Activated CD8-positive, alpha-beta T cell treated with anti-CD3 and anti-CD28 coated beads for 36 hours (primary cell): ENCODE data around the gene SCG2. TPM values are rescaled to one million over a fixed set of nuclear protein-coding genes. Genes with fewer than 3 reads are reported as not detected.

Experiments
- ATAC-seq: fragments of 200-7000 bp; cut with Tn5 transposase; one replicate; pipeline ENCODE4 v1.10.0; 2021; ENCODE audit warnings: mild to moderate bottlenecking, moderate library complexity
- CTCF ChIA-PET: fragments of 350-600 bp; sonication (Branson Sonifier 250); formaldehyde crosslinking; loops from one replicate; lab custom pipeline; 2021; ENCODE audit warnings: antibody characterized with exemption; lab: Charles Lee
- POLR2A ChIA-PET: fragments of 350-600 bp; sonication (Branson Sonifier 250); formaldehyde crosslinking; loops from one replicate; lab custom pipeline; 2021; ENCODE audit warnings: antibody characterized with exemption; lab: Charles Lee
- DNase-seq: peaks from one replicate; pipeline ENCODE4 v3.0.0-alpha.2; 2020
- H3K27ac Mint-ChIP-seq: one replicate; pipeline ENCODE4 v1.8.0; 2021; ENCODE audit warnings: mild to moderate bottlenecking, mixed read lengths
- H3K27me3 Mint-ChIP-seq: one replicate; pipeline ENCODE4 v1.8.0; 2021; ENCODE audit warnings: mixed read lengths
- H3K36me3 Mint-ChIP-seq: one replicate; pipeline ENCODE4 v1.8.0; 2021; ENCODE audit warnings: low read depth, mixed read lengths
- H3K4me1 Mint-ChIP-seq: one replicate; pipeline ENCODE4 v1.8.0; 2021; ENCODE audit warnings: low read depth, mixed read lengths
- H3K4me3 Mint-ChIP-seq: one replicate; pipeline ENCODE4 v1.8.0; 2021; ENCODE audit warnings: mild to moderate bottlenecking, moderate library complexity, mixed read lengths
- H3K9me3 Mint-ChIP-seq: one replicate; pipeline ENCODE4 v1.8.0; 2021; ENCODE audit warnings: mixed read lengths
- intact Hi-C: fragments of 100-400 bp; cut with micrococcal nuclease; formaldehyde crosslinking; loops from one replicate; pipeline ENCODE4 v1.10.0; 2022
- total RNA-seq, 2 experiments: library from RNA; stranded (reverse); gene quantifications; one replicate each; pipeline ENCODE4 v1.2.3, GENCODE V29; 2021
- TF ChIP-seq, protein P1 (sequence below): fragments of 200-600 bp; IDR thresholded peaks from one replicate; pipeline ENCODE4 v1.8.0; 2022; ENCODE audit warnings: antibody characterized with exemption, mild to moderate bottlenecking

SCG2 gene
- total RNA-seq, 2 experiments from 2014 or later: not detected

GRCh38 chr2:223570784-223571183 is 31.4 kb downstream of the SCG2 start:
- intact Hi-C loops: no loop called here
- DNase-seq (no peak), ATAC-seq (no peak)
- Mint-ChIP-seq H3K27me3 (peaks cover 5% of the 10 kb centered on the region), H3K9me3 (no peaks in the 10 kb centered on the region), H3K27ac (no peak overlapping the region), H3K36me3 (no peaks in the 10 kb centered on the region), H3K4me1 (no peaks in the 10 kb centered on the region), H3K4me3 (no peak overlapping the region)
- ChIA-PET POLR2A (no interaction called here), CTCF (no interaction called here)
- TF ChIP-seq, protein P1, sequence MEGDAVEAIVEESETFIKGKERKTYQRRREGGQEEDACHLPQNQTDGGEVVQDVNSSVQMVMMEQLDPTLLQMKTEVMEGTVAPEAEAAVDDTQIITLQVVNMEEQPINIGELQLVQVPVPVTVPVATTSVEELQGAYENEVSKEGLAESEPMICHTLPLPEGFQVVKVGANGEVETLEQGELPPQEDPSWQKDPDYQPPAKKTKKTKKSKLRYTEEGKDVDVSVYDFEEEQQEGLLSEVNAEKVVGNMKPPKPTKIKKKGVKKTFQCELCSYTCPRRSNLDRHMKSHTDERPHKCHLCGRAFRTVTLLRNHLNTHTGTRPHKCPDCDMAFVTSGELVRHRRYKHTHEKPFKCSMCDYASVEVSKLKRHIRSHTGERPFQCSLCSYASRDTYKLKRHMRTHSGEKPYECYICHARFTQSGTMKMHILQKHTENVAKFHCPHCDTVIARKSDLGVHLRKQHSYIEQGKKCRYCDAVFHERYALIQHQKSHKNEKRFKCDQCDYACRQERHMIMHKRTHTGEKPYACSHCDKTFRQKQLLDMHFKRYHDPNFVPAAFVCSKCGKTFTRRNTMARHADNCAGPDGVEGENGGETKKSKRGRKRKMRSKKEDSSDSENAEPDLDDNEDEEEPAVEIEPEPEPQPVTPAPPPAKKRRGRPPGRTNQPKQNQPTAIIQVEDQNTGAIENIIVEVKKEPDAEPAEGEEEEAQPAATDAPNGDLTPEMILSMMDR: no peak

DNA sequence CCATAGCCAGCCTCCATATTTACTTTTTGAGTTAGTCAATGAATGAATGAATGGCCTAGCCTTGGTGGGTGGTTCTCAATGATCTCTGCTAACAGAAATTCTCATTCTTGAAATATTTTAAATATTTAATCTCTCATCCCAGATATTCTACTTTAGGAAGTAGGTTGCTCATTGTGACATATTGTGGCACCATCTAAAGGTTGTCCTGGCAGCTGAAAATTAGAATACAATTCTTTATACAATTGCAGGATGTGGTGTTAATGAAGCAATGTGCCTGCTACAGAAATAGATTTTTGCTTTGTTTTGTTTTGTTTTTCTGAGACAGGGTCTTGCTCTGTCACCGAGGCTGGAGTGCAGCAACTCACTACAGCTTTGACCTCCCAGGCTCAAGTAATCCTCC is 35.8 kb downstream of the SCG2 start:
- no peaks in the 10 kb centered on the region for H3K36me3 Mint-ChIP-seq
- no peak overlapping the region for H3K4me3 Mint-ChIP-seq
- intact Hi-C loops: no loop called here
- ChIA-PET POLR2A (no interaction called here), CTCF (no interaction called here)
- no peaks in the 10 kb centered on the region for H3K4me1 Mint-ChIP-seq
- no peak for DNase-seq
- no peak overlapping the region for H3K27ac Mint-ChIP-seq
- TF ChIP-seq, protein P1: no peak
- peaks cover 5% of the 10 kb centered on the region for H3K27me3 Mint-ChIP-seq
- no peak for ATAC-seq
- no peaks in the 10 kb centered on the region for H3K9me3 Mint-ChIP-seq

DNA sequence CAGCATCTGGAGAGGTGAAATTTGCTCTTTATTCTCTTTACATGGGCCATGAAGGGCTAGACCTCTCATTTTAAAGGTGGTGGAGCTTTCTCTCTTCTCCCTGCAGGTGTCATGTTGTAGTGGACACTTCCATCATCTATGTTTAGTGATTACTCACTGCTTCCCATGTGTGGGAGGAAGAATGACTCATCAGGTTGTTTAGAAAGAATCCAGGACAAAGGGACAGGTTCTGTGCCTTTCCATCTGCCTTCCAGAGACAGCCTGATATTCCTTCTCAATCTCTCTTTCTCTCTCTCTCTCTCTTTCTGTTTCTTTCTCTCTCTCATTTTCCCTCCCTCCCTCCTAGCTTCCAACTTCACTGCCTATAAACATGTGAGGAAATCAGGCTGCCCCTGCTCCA is 38.7 kb downstream of the SCG2 start:
- Mint-ChIP-seq H3K36me3 (no peaks in the 10 kb centered on the region), H3K9me3 (no peaks in the 10 kb centered on the region), H3K27me3 (no peaks in the 10 kb centered on the region), H3K4me3 (no peak overlapping the region), H3K4me1 (no peaks in the 10 kb centered on the region), H3K27ac (no peak overlapping the region)
- CTCF ChIA-PET: no interaction called here
- TF ChIP-seq, protein P1: no peak
- POLR2A ChIA-PET: no interaction called here
- DNase-seq (no peak), ATAC-seq (no peak)
- intact Hi-C loops: no loop called here

DNA sequence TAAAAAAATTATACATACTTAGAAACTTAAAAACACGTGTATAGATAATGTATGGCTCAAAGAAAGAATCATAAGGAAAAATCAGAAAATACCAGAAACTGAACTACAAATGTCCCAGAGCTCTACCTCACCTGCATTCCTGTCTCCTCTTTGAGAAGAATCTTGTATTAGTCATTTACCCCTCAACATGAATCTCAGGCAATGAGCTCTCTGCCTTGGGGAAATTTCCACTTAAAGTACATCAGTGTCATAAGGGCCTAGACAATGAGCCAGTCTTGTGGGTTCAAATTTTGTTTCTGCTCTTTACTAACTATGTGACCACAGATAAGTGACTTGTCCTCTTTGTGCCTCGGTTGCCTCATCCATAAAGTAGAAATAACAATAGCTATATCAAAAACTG is 40.1 kb downstream of the SCG2 start:
- no peak for DNase-seq
- Mint-ChIP-seq H3K9me3 (no peaks in the 10 kb centered on the region), H3K27ac (no peak overlapping the region), H3K27me3 (no peaks in the 10 kb centered on the region), H3K4me3 (no peak overlapping the region), H3K4me1 (no peaks in the 10 kb centered on the region), H3K36me3 (no peaks in the 10 kb centered on the region)
- ChIA-PET POLR2A (no interaction called here), CTCF (no interaction called here)
- intact Hi-C loops: no loop called here
- TF ChIP-seq, protein P1: no peak
- no peak for ATAC-seq

GRCh38 chr2:223560749-223561435 is 41.3 kb downstream of the SCG2 start:
- ChIA-PET CTCF (no interaction called here), POLR2A (no interaction called here)
- TF ChIP-seq, protein P1: no peak
- no peak for DNase-seq
- no peaks in the 10 kb centered on the region for H3K4me1 Mint-ChIP-seq
- no peaks in the 10 kb centered on the region for H3K36me3 Mint-ChIP-seq
- no peak overlapping the region for H3K27ac Mint-ChIP-seq
- H3K27me3 Mint-ChIP-seq: peaks cover 1% of the 10 kb centered on the region
- intact Hi-C loops: no loop called here
- no peak for ATAC-seq
- H3K9me3 Mint-ChIP-seq: no peaks in the 10 kb centered on the region
- no peak overlapping the region for H3K4me3 Mint-ChIP-seq
